SU-DHL-6 (cell line): ENCODE measurements around the gene SHC2.

ENCODE experiments used
- H2AFZ ChIP-seq: fragments of 200-600 bp; sonication (generic); 2 replicates; pipeline ENCODE4 v1.6.1; 2014; ENCODE audit warnings: low read depth, mild to moderate bottlenecking, moderate library complexity, mixed read lengths, antibody characterized with exemption, low read length; ENCODE audit not compliant: severe bottlenecking
- H3F3A ChIP-seq: fragments of 200-600 bp; shearing (Covaris generic); 2 replicates; pipeline ENCODE4 v1.6.0; 2016; ENCODE audit warnings: antibody characterized with exemption, mild to moderate bottlenecking; ENCODE audit not compliant: insufficient read depth
- H3K27ac ChIP-seq: fragments of 200-600 bp; sonication (generic); 2 replicates; pipeline ENCODE4 v1.5.1; 2016; ENCODE audit warnings: low read depth, mild to moderate bottlenecking, low read length, moderate library complexity, mixed read lengths
- H3K27me3 ChIP-seq: fragments of 200-600 bp; sonication (generic), shearing (Covaris generic); 2 replicates; pipeline ENCODE4 v1.6.0; 2014; ENCODE audit warnings: mild to moderate bottlenecking, low read length
- H3K36me3 ChIP-seq: fragments of 200-600 bp; sonication (generic); 2 replicates; pipeline ENCODE4 v1.6.1; 2014; ENCODE audit warnings: mild to moderate bottlenecking, low read length, mixed read lengths
- H3K4me2 ChIP-seq: fragments of 300-600, 200-600 bp; shearing (Covaris generic), sonication (generic); 2 replicates; pipeline ENCODE4 v1.6.0; 2014; ENCODE audit warnings: low read length, low read depth, mild to moderate bottlenecking; ENCODE audit not compliant: poor library complexity, severe bottlenecking
- H3K4me3 ChIP-seq: fragments of 200-600 bp; sonication (generic); 2 replicates; pipeline ENCODE4 v1.5.1; 2014; ENCODE audit warnings: antibody characterized with exemption, low read length, mild to moderate bottlenecking, mixed read lengths; ENCODE audit not compliant: insufficient read depth, poor library complexity, severe bottlenecking
- H3K79me2 ChIP-seq: fragments of 200-600 bp; sonication (generic); 2 replicates; pipeline ENCODE4 v1.6.1; 2014; ENCODE audit warnings: mild to moderate bottlenecking, low read length, moderate library complexity; ENCODE audit not compliant: insufficient read depth
- H3K9ac ChIP-seq: fragments of 200-600 bp; sonication (generic); 2 replicates; pipeline ENCODE4 v1.7.0; 2014; ENCODE audit warnings: mild to moderate bottlenecking, low read length
- H3K9me2 ChIP-seq: fragments of 200-600 bp; sonication (generic); replicated peaks from 2 replicates; pipeline ENCODE4 v1.6.1; 2014; ENCODE audit warnings: low read length; ENCODE audit not compliant: insufficient read depth
- H3K9me3 ChIP-seq: fragments of 200-600 bp; sonication (generic); 2 replicates; pipeline ENCODE4 v1.6.1; 2014; ENCODE audit warnings: low read length, mixed read lengths; ENCODE audit not compliant: insufficient read depth
- H4K20me1 ChIP-seq: fragments of 200-600 bp; sonication (generic); 2 replicates; pipeline ENCODE4 v1.6.1; 2014; ENCODE audit warnings: low read depth, mild to moderate bottlenecking, antibody characterized with exemption, low read length, moderate library complexity, mixed read lengths
- CTCF ChIP-seq: fragments of 200-600 bp; sonication (generic); IDR thresholded peaks from one replicate; pipeline ENCODE4 v1.5.1; 2017; ENCODE audit warnings: antibody characterized with exemption, mild to moderate bottlenecking, low read length, moderate library complexity; ENCODE audit not compliant: insufficient read depth, poor library complexity, severe bottlenecking
- EZH2phosphoT487 ChIP-seq: fragments of 200-600 bp; sonication (generic), shearing (Covaris generic); conservative IDR thresholded peaks from 2 replicates; pipeline ENCODE4 v1.6.1; 2018; ENCODE audit warnings: mild to moderate bottlenecking, antibody characterized with exemption, low read length, moderate library complexity, mixed read lengths

The SHC2 gene

GRCh38 chr19:436413-436950, 24.4 kb downstream of the SHC2 start:
- no peak overlapping the region for H3K4me3 ChIP-seq
- no peaks in the 10 kb centered on the region for H3K36me3 ChIP-seq
- no peaks in the 10 kb centered on the region for H3K9me2 ChIP-seq
- H2AFZ ChIP-seq: no peak overlapping the region
- no peaks in the 10 kb centered on the region for H3K79me2 ChIP-seq
- no peak overlapping the region for H3K27ac ChIP-seq
- no peak for TF ChIP-seq CTCF
- no peak for TF ChIP-seq EZH2phosphoT487
- no peak overlapping the region for H3K4me2 ChIP-seq
- H3K9ac ChIP-seq: no peak overlapping the region
- H3K9me3 ChIP-seq: no peaks in the 10 kb centered on the region
- H3F3A ChIP-seq: no peaks in the 10 kb centered on the region
- H4K20me1 ChIP-seq: no peaks in the 10 kb centered on the region
- no peaks in the 10 kb centered on the region for H3K27me3 ChIP-seq

DNA sequence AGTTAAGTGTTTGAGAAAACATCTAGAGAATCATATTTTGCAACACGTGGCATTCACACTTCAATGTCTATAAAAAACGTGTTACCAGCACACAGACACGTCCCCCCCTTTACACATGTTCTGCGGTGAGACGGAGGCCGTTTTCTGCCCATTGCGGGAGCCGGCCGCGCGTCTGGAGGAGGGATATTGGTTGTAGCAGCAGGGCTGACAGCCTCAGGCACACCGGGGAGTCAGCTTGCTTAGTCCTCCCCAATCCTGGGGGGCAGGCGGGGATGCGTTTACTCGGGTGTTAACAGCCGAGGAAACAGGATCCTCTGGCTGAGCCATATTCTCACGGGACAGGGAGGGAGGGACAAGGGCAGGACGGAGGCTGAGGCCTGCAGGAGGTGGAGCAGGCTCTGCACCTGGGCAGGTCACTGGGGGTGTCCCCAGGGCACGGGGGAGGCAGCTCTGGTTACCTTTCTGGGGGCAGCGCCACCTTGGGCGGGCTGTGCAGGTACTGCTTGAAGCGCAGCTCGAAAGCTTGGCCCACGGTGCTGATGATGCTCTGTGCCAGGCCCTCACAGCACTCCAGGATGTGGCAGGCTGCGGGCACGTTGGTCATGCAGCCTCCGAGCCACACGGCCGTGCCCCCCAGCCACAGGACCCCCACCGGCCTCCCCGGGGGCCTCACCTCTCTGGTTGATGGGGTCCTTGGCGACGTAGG, 25.0 kb downstream of the SHC2 start:
- no peak overlapping the region for H3K4me3 ChIP-seq
- H3K9me3 ChIP-seq: no peaks in the 10 kb centered on the region
- H3K4me2 ChIP-seq: no peak overlapping the region

DNA sequence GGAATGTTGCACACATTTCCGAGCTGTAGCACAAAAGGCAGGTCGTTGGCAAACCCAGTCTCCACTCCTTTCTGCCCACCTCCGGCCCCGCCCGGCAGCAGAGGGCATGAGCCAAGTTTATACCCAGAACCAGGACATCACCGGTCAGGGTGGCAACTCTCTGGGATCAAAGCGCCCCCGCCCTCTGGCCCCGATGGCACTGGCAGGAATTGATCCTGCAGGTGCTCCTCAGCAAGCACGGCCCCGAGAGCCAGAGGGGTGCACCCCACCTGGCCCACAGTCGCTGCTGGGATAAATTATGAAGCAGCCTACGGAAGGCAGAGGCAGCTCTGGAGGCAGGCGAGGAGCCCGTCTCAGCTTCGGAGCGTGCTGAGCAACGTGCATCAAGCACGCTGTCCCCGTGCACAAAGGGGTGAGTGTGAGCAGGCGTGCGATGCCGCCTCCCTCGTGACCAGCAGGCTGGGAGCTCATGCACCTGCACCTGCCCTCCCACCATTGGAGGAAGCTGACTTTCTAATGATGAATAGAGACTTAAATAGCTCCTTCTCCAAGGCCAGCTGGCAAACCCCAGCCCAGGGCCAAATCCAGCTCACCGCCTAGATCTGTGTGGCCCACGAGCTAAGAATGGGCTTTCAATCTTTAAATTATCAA, 25.7 kb downstream of the SHC2 start:
- TF ChIP-seq CTCF (no peak), EZH2phosphoT487 (no peak)
- H4K20me1 ChIP-seq: no peaks in the 10 kb centered on the region
- H3K27ac ChIP-seq: no peak overlapping the region
- no peak overlapping the region for H2AFZ ChIP-seq
- no peak overlapping the region for H3K9ac ChIP-seq
- no peaks in the 10 kb centered on the region for H3K79me2 ChIP-seq
- no peak overlapping the region for H3K4me3 ChIP-seq
- no peaks in the 10 kb centered on the region for H3F3A ChIP-seq
- no peaks in the 10 kb centered on the region for H3K27me3 ChIP-seq
- H3K4me2 ChIP-seq: no peak overlapping the region
- H3K9me3 ChIP-seq: no peaks in the 10 kb centered on the region
- H3K36me3 ChIP-seq: no peaks in the 10 kb centered on the region
- H3K9me2 ChIP-seq: no peaks in the 10 kb centered on the region

More for the DNA sequence above, 25.0 kb downstream of the SHC2 start:
- TF ChIP-seq CTCF (no peak), EZH2phosphoT487 (no peak)
- Histone ChIP-seq H3K27me3 (no peaks in the 10 kb centered on the region), H3K36me3 (no peaks in the 10 kb centered on the region), H3K9me2 (no peaks in the 10 kb centered on the region), H3K27ac (no peak overlapping the region), H3K79me2 (no peaks in the 10 kb centered on the region), H4K20me1 (no peaks in the 10 kb centered on the region), H2AFZ (no peak overlapping the region), H3K9ac (no peak overlapping the region), H3F3A (no peaks in the 10 kb centered on the region)
